GM12878 (cell line): Measurements from ENCODE around the gene SPOP. TPM values are rescaled to one million over a fixed set of nuclear protein-coding genes. Genes with fewer than 3 reads are reported as not detected.

Source experiments
- ATAC-seq: fragments of 200-7000 bp; cut with Tn5 transposase; 3 replicates; pipeline ENCODE4 v1.9.1; 2020; ENCODE audit warnings: mild to moderate bottlenecking, moderate library complexity
- BruUV-seq: library from RNA; stranded (reverse); fragments of 400-500 nt; replicated peaks from 2 replicates; lab custom pipeline; 2021; lab: Mats Ljungman, UMichigan
- CTCF ChIA-PET: fragments of 300-600 bp; sonication (Branson Sonifier 250); formaldehyde crosslinking; extraction: SDS; loops from one replicate; lab custom pipeline; 2021; ENCODE audit warnings: inconsistent platforms; lab: Yijun Ruan, JAX
- POLR2A ChIA-PET: fragments of 350-600 bp; formaldehyde crosslinking; extraction: SDS; loops from one replicate; lab custom pipeline; 2021; ENCODE audit warnings: inconsistent platforms; lab: Charles Lee
- RAD21 ChIA-PET: fragments of 300-600 bp; sonication (Branson Sonifier 250); formaldehyde crosslinking; loops from one replicate; lab custom pipeline; 2023; ENCODE audit warnings: antibody characterized with exemption; ENCODE audit not compliant: unreplicated experiment; lab: Charles Lee
- SMC1A ChIA-PET: fragments of 300-600 bp; sonication (Branson Sonifier 250); formaldehyde crosslinking; loops from one replicate; lab custom pipeline; 2023; ENCODE audit not compliant: unreplicated experiment, uncharacterized antibody; lab: Charles Lee
- DNase-seq: peaks from one replicate; pipeline ENCODE4 v3.0.0-alpha.2; 2011; ENCODE audit warnings: low read depth, low spot score
- FAIRE-seq: peaks from 3 replicates; lab custom pipeline; 2011; peaks lifted over from hg19 to GRCh38; lab: Jason Lieb, UNC
- H2AFZ ChIP-seq: 2 replicates; pipeline ENCODE4 v1.6.0; 2011; ENCODE audit warnings: low read depth, low read length, control low read depth; ENCODE audit not compliant: control insufficient read depth
- H3K27ac ChIP-seq: 2 replicates; pipeline ENCODE4 v1.5.1; 2011; ENCODE audit warnings: control low read depth; ENCODE audit not compliant: control insufficient read depth, insufficient read depth
- H3K27me3 ChIP-seq, 2 experiments: replicated peaks in 1 of 2; 2 replicates each; pipeline versions ENCODE4 v1.6.0 to v1.6.1; 2011; ENCODE audit warnings: low read length in 1 of 2; ENCODE audit not compliant: control insufficient read depth in 2 of 2, insufficient read depth in 2 of 2
- H3K36me3 ChIP-seq, 2 experiments: 2 replicates each; pipeline ENCODE4 v1.5.1; 2011; ENCODE audit warnings: low read length in 1 of 2; ENCODE audit not compliant: control insufficient read depth in 2 of 2, insufficient read depth in 2 of 2
- H3K4me1 ChIP-seq: 2 replicates; pipeline ENCODE4 v1.6.1; 2011; ENCODE audit warnings: mild to moderate bottlenecking, low read length, moderate library complexity, mixed read lengths; ENCODE audit not compliant: control insufficient read depth, insufficient read depth
- H3K4me2 ChIP-seq: 2 replicates; pipeline ENCODE4 v1.6.0; 2011; ENCODE audit warnings: control low read depth; ENCODE audit not compliant: control insufficient read depth, insufficient read depth
- H3K4me3 ChIP-seq: fragments of 200-600 bp; sonication (generic); 2 replicates; pipeline ENCODE4 v1.5.1; 2016
- H3K79me2 ChIP-seq: 2 replicates; pipeline ENCODE4 v1.6.0; 2011; ENCODE audit warnings: low read length; ENCODE audit not compliant: control insufficient read depth, insufficient read depth
- H3K9ac ChIP-seq: 2 replicates; pipeline ENCODE4 v1.8.0; 2011; ENCODE audit warnings: low read length, control low read depth, mixed read lengths; ENCODE audit not compliant: control insufficient read depth, insufficient read depth
- H3K9me3 ChIP-seq: replicated peaks from 3 replicates; pipeline ENCODE4 v1.5.1; 2011; ENCODE audit warnings: mild to moderate bottlenecking, low read length; ENCODE audit not compliant: control insufficient read depth, insufficient read depth
- H4K20me1 ChIP-seq: 2 replicates; pipeline ENCODE4 v1.6.0; 2011; ENCODE audit not compliant: control insufficient read depth, insufficient read depth
- FOXK2 ChIP-seq: fragments of 450-650 bp; IDR thresholded peaks from 2 replicates; pipeline ENCODE4 v1.6.1; 2017; ENCODE audit warnings: mild to moderate bottlenecking, moderate library complexity
- GATAD2B ChIP-seq: fragments of 450-650 bp; conservative IDR thresholded peaks from 2 replicates; pipeline ENCODE4 v1.6.1; 2017; ENCODE audit warnings: low read depth, mild to moderate bottlenecking, moderate library complexity
- HDGF ChIP-seq: fragments of 450-650 bp; IDR thresholded peaks from 2 replicates; pipeline ENCODE4 v1.6.1; 2016; ENCODE audit warnings: antibody characterized with exemption
- MAX ChIP-seq: IDR thresholded peaks from 2 replicates; pipeline ENCODE4 v1.6.1; 2012; ENCODE audit warnings: low read depth, low read length, improper control_type of control experiment
- NRF1 ChIP-seq: conservative IDR thresholded peaks from 2 replicates; pipeline ENCODE4 v1.6.1; 2011; ENCODE audit warnings: mild to moderate bottlenecking, low read depth, low read length, improper control_type of control experiment
- PBX3 ChIP-seq: IDR thresholded peaks from 2 replicates; pipeline ENCODE4 v1.6.1; 2011; ENCODE audit warnings: mild to moderate bottlenecking, low read depth, low read length, moderate library complexity; ENCODE audit not compliant: insufficient replicate concordance
- RB1 ChIP-seq: fragments of 450-650 bp; formaldehyde crosslinking; IDR thresholded peaks from 2 replicates; pipeline ENCODE4 v1.6.1; 2017; ENCODE audit warnings: mild to moderate bottlenecking, borderline replicate concordance
- RCOR1 ChIP-seq: conservative IDR thresholded peaks from 2 replicates; pipeline ENCODE4 v1.6.1; 2012; ENCODE audit warnings: low read depth, low read length, improper control_type of control experiment
- TARDBP ChIP-seq: IDR thresholded peaks from 2 replicates; pipeline ENCODE4 v1.6.1; 2016; ENCODE audit warnings: borderline replicate concordance
- USF1 ChIP-seq: IDR thresholded peaks from 2 replicates; pipeline ENCODE4 v1.6.1; 2011; ENCODE audit warnings: borderline replicate concordance, low read depth, mild to moderate bottlenecking, moderate library complexity, mixed read lengths, low read length; ENCODE audit not compliant: insufficient read depth; ENCODE audit errors: extremely low read length
- ZNF24 ChIP-seq: fragments of 450-650 bp; IDR thresholded peaks from 2 replicates; pipeline ENCODE4 v1.6.1; 2017; ENCODE audit warnings: antibody characterized with exemption, mild to moderate bottlenecking
- in situ Hi-C: fragments of 300-500 bp; cut with MboI; formaldehyde crosslinking; loops from 9 replicates; pipeline ENCODE4 v1.14.3; 2018; ENCODE audit warnings: mixed read lengths
- intact Hi-C: fragments of 100-400 bp; cut with micrococcal nuclease; formaldehyde crosslinking; loops from one replicate; pipeline ENCODE4 v1.14.2; 2022; ENCODE audit not compliant: unreplicated experiment
- polyA plus RNA-seq, 11 experiments: library from polyadenylated mRNA; depleted of rRNA in 4 of 11; unstranded in 6 of 11; stranded (reverse) in 5 of 11; fragments of >200 nt; fragmentation: Nextera tagmentation in 4 of 11; fragmentation: Illumina TruSeq in 1 of 11; extraction: Ambion mirVana in 4 of 11; extraction: Trizol in 1 of 11; gene quantifications; 1 replicate in 1 of 11; 2 replicates in 10 of 11; pipeline versions ENCODE4 v1.2.1 to v1.2.3, GENCODE V29; 2011 to 2016; ENCODE audit warnings: inconsistent platforms in 2 of 11, missing spikeins in 2 of 11, low read depth in 1 of 11
- total RNA-seq, 4 experiments: library from RNA; depleted of rRNA in 3 of 4; stranded (reverse); fragments of >200 nt in 3 of 4; fragmentation: Illumina TruSeq in 1 of 4; extraction: Trizol in 1 of 4; gene quantifications; 2 replicates each; pipeline versions ENCODE4 v1.2.1 to v1.2.3, GENCODE V29; 2013 to 2021

Gene SPOP
- total and polyA plus RNA-seq, 10 of the 15 experiments (the other 5 are each of a cell fraction or from before 2014, with no cell fraction given), result 35.1 to 80.4 (median 44.7) TPM

- DNase-seq (no peak), FAIRE-seq (no peak), ATAC-seq (no peak)
- no peaks in the 10 kb centered on the region for H3K9me3 ChIP-seq
- no peaks in the 10 kb centered on the region for H4K20me1 ChIP-seq
- H3K27me3 ChIP-seq, result no peaks in the 10 kb centered on the region
- TF ChIP-seq TARDBP (no peak), USF1 (no peak), MAX (no peak), PBX3 (no peak), FOXK2 (no peak), RCOR1 (no peak), HDGF (no peak), ZNF24 (no peak), NRF1 (no peak), GATAD2B (no peak), RB1 (no peak)
- H3K79me2 ChIP-seq, result peaks cover 28% of the 10 kb centered on the region
- no peak overlapping the region for H3K9ac ChIP-seq
- POLR2A ChIA-PET, result no interaction called here
- RAD21 ChIA-PET, result interaction anchor here (1.0 to 1.3 kb wide), 2 partner anchors 17 to 47 kb away, joined by 3 to 5 read pairs; no protein-coding TSS in a partner anchor
- intact Hi-C loops, result no loop called here
- 0 out of 4 replicates have a peak, but pooled peaks cover 0 to 4% of the 10 kb centered on the region in 2 experiments for H3K36me3 ChIP-seq
- in situ Hi-C loops, result no loop called here
- H3K4me3 ChIP-seq, result no peak overlapping the region
- CTCF ChIA-PET, result no interaction called here
- SMC1A ChIA-PET, result interaction anchor here (1.6 to 3.5 kb wide), 2 partner anchors 15 to 43 kb away, joined by 3 to 16 read pairs; no protein-coding TSS in a partner anchor
- H3K27ac ChIP-seq, result peak overlapping the region; percentile 37
- H3K4me1 ChIP-seq, result no peaks in the 10 kb centered on the region
- no peak overlapping the region; the same call in 1 of the 2 replicates for H3K4me2 ChIP-seq
- no peak overlapping the region for H2AFZ ChIP-seq
- BruUV-seq, result no TSS peak
Observed at GRCh38 chr17:49629447-49629846, 48.5 kb downstream of the SPOP start.
